Stimulated activated CD4-positive, alpha-beta T cell treated with anti-CD3 and anti-CD28 coated beads, Interleukin-2, amount 100 ng/mL, for 4 hours (primary cell): Measurements from ENCODE around the gene RASSF3.
A peak's percentile ranks its signal among the peaks of the same experiment; 100 is the strongest.
"Not testable (repeated sequence)": the region's sequence is repeated elsewhere in the genome, so short reads cannot be mapped to it uniquely, and the experiment has no call there.

Experiments used
- DNase-seq: peaks from one replicate; pipeline ENCODE4 v3.0.0-alpha.2; 2020; ENCODE audit warnings: low read depth

The RASSF3 gene

GRCh38 chr12:64598831-64599230 is 11.5 kb upstream of the RASSF3 start:
- DNase-seq = no peak

GRCh38 chr12:64600164-64600561 is 10.1 kb upstream of the RASSF3 start:
- no peak for DNase-seq

GRCh38 chr12:64603183-64603841 is 7.0 kb upstream of the RASSF3 start:
- no peak for DNase-seq

- no peak for DNase-seq
Observed at GRCh38 chr12:64608901-64609535, 1.3 kb upstream of the RASSF3 start.

- DNase-seq = no peak
Observed at GRCh38 chr12:64609536-64610078, 688 bp upstream of the RASSF3 start.

- peak; percentile 43 for DNase-seq
Observed at GRCh38 chr12:64610660-64611340, 505 bp downstream of the RASSF3 start.

GRCh38 chr12:64611341-64612284 is 1.3 kb downstream of the RASSF3 start:
- no peak for DNase-seq

- no peak for DNase-seq
Observed at GRCh38 chr12:64612843-64613242, 2.5 kb downstream of the RASSF3 start.

- DNase-seq = not testable (repeated sequence)
Observed at GRCh38 chr12:64613775-64614398, 3.6 kb downstream of the RASSF3 start.

- no peak for DNase-seq
Observed at GRCh38 chr12:64616201-64616600, 5.9 kb downstream of the RASSF3 start.

- DNase-seq = no peak
Observed at GRCh38 chr12:64618953-64619590, 8.8 kb downstream of the RASSF3 start.

- no peak for DNase-seq
Observed at GRCh38 chr12:64621257-64621942, 11.1 kb downstream of the RASSF3 start.

- DNase-seq = no peak
Observed at GRCh38 chr12:64624035-64624434, 13.7 kb downstream of the RASSF3 start.

- DNase-seq = no peak
Observed at GRCh38 chr12:64625243-64626077, 15.2 kb downstream of the RASSF3 start.

- DNase-seq = not testable (repeated sequence)
Observed at GRCh38 chr12:64626588-64626987, 16.3 kb downstream of the RASSF3 start.

- DNase-seq = no peak
Observed at GRCh38 chr12:64627771-64628170, 17.5 kb downstream of the RASSF3 start.

- DNase-seq = no peak
Observed at GRCh38 chr12:64631197-64631596, 20.9 kb downstream of the RASSF3 start.

- DNase-seq = no peak
Observed at GRCh38 chr12:64633011-64633939, 23.0 kb downstream of the RASSF3 start.
